ENCODE results near the gene GPR21.

Gene GPR21

GRCh38 chr9:123034881-123035510 lies 1.5 kb downstream of the GPR21 start:
- DNase-seq, result no peak

- DNase-seq, result no peak
Observed at GRCh38 chr9:123035791-123036190, 2.3 kb downstream of the GPR21 start.

DNA sequence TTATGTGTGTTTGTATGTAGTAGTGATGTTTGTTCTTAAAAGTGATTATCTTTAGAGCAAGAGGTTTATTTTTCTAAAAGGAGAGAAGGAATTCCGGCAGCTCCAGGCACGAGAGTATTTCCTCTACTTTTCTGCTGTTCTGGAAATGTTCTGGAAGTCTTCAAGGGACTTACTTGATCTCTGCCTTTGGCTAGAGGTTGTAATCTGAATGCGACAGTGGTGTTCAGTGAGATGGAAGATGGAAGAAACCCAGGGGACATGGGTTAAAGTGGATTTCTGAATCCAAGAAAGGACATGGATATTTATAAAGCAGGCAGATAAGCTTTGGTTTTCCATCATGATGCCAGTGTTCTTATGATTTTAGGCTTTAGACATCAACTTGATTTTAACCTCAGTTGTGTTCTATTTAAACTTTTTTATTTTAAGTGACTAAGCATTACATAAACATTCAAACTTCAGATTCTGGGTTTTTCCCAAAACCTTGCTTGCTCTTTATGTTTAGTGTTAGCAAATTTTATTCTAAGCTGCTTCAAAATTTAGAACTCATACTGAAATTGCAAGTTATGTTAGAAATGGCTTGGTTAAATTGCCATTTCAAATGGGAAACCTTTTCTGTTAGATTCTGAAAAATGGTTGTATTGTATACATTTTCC lies 3.6 kb downstream of the GPR21 start:
- no peak for DNase-seq

- DNase-seq, result no peak
Observed at GRCh38 chr9:123039617-123040219, 6.3 kb downstream of the GPR21 start.

DNA sequence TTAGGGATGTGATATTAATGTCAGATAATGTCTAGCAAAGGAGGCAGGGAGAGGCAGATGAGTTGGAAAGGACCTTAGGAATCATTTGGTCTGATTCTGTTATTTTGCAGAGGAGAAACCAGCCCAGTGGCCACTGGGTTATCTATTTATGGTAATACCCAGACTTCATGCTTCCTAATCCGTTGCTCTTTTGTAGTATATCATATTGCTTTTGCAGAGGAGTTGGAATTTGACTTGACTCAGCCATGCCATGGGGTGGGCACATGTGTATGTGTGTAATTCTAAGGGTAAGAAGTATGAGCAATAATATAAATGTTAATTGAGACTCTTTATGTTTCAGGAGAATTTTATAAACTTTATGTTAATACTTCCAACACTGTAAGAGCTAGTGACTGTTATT lies 7.3 kb downstream of the GPR21 start:
- no peak for DNase-seq

- no peak for DNase-seq
Observed at GRCh38 chr9:123041489-123041888, 8.0 kb downstream of the GPR21 start.

GRCh38 chr9:123043081-123043939 lies 9.8 kb downstream of the GPR21 start:
- no peak for DNase-seq

DNA sequence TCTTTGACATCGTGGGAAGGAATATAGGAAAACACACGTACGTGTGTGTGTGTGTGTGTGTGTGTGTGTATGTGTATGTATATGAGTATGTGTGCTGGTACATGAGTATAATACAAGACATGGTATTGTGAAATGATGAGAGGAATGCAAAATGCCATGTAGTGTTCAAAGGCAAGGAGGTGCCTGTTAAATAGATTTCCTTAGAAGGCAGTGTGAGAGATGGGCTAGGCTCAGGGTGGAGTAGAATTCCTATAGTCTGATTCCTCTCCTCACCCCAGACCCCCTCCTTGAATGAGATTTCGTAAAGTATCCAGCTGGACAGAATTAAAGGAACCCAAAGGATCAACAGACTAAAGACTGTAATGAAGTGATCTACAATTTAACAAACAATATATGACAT lies 11.1 kb downstream of the GPR21 start:
- DNase-seq, result no peak

GRCh38 chr9:123046406-123047195 lies 13.1 kb downstream of the GPR21 start:
- no peak for DNase-seq

DNA sequence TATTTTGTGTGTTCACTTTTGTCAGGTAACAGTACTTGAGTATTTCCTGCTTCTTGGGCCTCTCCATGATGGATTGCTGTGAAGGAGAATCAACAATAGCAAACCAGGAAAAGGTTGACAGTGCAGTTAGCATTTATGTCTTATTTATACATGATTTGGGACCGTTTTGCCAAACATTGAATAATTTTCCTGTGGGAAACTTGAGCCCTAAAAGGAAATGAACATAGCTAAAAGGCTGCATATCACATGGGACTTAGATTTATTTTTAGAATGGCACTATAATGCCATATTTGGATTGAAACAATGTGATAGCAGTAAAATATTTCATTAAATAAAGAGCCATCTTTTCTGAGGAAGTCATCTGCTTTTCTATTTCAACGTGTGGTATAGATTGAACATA lies 15.3 kb downstream of the GPR21 start:
- DNase-seq, result no peak

DNA sequence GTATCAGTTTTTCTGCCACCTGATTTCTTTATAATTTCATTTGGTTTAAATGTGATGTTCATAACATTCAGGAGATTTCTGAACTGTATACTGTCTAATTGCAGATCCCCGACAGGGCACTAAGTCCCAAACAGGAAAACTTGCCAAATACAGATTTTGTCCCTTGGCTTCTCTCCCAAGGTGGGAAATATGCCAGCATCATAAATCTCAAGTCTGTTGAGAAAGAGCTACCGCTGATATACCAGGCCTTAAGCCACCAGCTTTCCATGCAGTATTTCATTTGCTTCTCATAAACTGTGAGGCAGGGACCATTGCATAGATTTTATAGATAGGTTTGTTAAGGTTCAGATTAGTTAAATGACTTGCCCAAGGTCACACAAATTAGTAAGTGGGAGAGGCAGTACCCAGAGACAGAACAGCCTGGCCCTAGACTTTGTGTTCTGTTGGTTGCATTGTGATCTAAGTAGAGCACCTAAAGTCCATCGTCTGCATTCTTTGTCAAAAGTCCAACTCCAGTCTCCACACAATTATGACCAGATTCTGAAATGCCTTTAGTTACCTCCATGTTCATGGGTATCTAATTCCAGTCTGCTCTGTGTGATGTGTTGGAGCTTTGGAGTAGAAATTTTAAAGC lies 16.2 kb downstream of the GPR21 start:
- DNase-seq, result no peak

DNA sequence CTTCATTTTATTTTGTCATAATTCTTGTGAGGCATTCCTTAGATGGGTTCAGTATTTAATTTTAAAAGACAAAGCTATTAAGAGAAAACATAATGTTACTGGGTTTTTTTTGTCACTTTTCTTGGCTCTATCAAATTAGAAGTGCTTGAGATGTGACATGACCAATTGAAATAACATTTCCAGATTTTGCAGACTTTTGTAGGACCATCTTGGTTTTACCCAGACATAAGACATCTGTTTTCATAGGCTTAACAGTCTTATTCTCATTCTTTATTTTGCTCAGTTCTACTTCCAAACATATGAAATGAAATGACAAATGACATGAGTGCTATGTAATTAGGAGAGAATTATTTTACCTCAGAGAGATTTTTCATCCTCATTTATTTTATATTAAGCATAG lies 19.6 kb downstream of the GPR21 start:
- DNase-seq, result no peak

- DNase-seq, result no peak
Observed at GRCh38 chr9:123053711-123054110, 20.2 kb downstream of the GPR21 start.

DNA sequence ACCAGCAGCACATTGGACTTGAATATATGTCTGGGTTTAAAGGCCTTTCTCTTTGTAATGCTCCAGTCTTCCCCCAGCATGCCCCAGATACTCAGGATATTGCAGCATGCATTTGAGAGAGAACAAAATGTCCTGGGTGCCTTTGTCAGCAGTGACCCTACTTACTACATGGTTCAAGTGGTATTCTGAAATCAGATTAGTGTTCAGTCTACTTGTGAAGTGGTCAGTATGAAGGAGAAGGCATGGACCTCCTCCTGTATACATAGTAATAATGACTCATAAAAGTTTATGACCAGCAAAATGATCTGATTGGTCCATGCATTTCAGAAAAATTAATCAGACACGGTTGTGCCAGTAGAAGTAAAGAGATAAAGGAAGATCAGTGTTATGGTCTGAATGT lies 25.4 kb downstream of the GPR21 start:
- no peak for DNase-seq

GRCh38 chr9:123059472-123060220 lies 26.2 kb downstream of the GPR21 start:
- no peak for DNase-seq

DNA sequence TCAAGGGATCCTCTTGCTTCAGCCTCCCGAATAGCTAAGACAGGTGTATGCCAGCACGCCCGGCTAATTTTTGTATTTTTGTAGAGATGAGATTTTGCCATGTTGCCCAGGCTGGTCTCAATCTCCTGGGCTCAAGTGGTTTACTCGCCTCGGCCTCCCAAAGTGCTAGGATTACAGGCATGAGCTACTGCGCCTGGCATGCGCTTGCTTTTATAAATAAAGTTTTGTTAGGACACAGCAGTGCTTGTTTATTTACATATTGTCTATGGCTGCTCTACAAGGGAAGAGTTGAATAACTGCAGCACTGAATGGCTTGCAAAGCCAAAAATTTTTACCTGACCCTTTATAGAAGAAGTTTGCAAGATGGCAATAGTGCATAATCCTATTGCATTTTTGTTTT lies 27.7 kb downstream of the GPR21 start:
- no peak for DNase-seq

DNA sequence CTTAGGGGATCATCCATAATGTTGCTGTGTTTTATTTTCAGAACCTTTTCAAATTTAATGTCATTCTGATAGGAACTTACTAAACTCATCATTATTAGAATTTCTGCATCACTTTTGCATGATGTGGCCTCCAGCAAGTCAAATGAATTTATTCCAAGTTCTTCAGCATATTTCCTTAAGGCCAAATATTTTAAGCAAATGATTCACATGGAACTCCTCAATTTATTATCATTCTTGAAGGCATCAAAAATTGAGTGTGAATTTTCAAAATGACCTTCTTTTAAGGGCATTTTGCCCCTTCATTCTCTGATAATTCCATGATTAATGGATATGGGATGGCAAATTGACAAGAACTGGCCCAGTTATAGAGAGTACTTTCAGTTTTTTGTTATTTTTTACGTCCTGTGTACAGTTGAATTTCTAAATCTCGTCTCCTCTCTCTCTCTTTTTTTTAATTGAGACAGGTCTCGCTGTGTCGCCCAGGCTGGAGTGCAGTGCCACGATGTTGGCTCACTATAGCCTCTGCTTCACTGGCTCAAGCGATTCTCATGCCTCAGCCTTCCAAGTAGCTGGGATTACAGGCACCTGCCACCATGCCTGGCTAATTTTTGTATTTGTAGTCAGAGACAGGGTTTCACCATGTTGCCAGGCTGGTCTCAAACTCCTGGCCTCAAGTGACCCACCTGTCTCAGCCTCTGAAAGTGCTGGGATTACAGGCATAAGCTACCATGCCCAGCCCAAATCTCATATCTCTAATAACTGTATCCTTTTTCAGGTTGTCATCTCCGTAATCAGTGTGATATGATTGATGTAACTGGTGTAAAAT lies 29.1 kb downstream of the GPR21 start:
- no peak for DNase-seq

DNA sequence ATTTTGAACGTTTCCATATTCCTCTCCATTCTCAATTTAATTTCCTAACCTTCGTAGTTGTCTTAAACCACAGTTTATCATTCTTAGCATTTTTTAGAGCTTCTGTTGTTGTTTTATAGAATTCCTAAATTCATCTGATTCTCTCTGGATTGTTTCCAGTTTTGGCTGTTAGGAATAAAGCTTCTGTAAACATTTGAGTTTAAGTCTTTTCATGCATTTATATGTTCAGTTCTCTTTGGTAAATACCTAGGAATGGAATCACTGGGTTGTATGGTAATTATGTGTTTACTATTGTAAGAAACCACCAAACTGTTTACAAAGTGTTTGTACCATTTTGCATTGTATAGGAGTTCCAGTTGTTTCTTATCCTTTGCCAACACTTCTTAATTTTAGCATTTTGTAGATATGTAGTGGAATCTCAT lies 29.7 kb downstream of the GPR21 start:
- DNase-seq, result no peak

- no peak for DNase-seq
Observed at GRCh38 chr9:123063896-123064295, 30.4 kb downstream of the GPR21 start.

GRCh38 chr9:123064716-123065115 lies 31.2 kb downstream of the GPR21 start:
- no peak for DNase-seq

DNA sequence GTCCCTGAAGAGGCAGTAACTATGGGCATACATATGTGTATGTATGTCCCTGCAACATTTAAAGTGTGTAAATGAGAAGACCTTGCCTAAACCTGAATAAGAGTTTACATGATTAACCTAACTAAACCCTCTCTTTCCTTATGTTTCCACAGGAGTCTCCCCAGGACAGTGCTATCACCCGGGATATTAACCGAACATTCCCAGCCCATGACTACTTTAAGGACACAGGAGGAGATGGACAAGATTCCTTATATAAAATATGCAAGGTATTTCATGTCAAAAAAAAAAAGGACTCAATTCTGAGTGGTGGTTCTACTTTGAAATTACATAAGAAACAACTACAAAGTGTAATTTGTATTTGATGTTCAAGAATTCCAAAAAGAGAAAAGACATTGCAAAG lies 31.7 kb downstream of the GPR21 start:
- no peak for DNase-seq
